GM21786 (cell line): ENCODE data around the gene CC2D2A.

Experiments
- ATAC-seq: cut with Tn5 transposase; IDR thresholded peaks from one replicate; pipeline ENCODE4 v1.9.1; 2021; ENCODE audit not compliant: unreplicated experiment

Gene CC2D2A

GRCh38 chr4:15469402-15470127, at the start of gene CC2D2A:
TSS of gene CC2D2A (plus strand) at chr4:15469882. CDS start at chr4:15475933, 6,051 bp downstream.
- no peak for ATAC-seq

GRCh38 chr4:15420642-15421041, 49.0 kb upstream of the CC2D2A start:
- ATAC-seq, result no peak

GRCh38 chr4:15423285-15423711, 46.4 kb upstream of the CC2D2A start:
- no peak for ATAC-seq

GRCh38 chr4:15425520-15425919, 44.2 kb upstream of the CC2D2A start:
- no peak for ATAC-seq

GRCh38 chr4:15427161-15427560, 42.5 kb upstream of the CC2D2A start:
- no peak for ATAC-seq

- ATAC-seq, result no peak
These were observed 42.0 kb upstream of the CC2D2A start, which contains the start of gene C1QTNF7 for GRCh38 chr4:15427701-15428100. TSS of gene C1QTNF7 (plus strand) at chr4:15428033. CDS start at chr4:15435744, 7,711 bp downstream.

- no peak for ATAC-seq
These were observed 41.1 kb upstream of the CC2D2A start for GRCh38 chr4:15428611-15429010.

- no peak for ATAC-seq
These were observed 35.6 kb upstream of the CC2D2A start for GRCh38 chr4:15434091-15434490.

GRCh38 chr4:15434676-15435075, 35.0 kb upstream of the CC2D2A start:
- no peak for ATAC-seq

- no peak for ATAC-seq
These were observed 33.2 kb upstream of the CC2D2A start for GRCh38 chr4:15436513-15436912.

GRCh38 chr4:15438939-15439524, 30.6 kb upstream of the CC2D2A start:
- ATAC-seq, result no peak

GRCh38 chr4:15443371-15444160, 26.1 kb upstream of the CC2D2A start:
- ATAC-seq, result no peak

GRCh38 chr4:15444276-15444675, 25.4 kb upstream of the CC2D2A start:
- no peak for ATAC-seq

GRCh38 chr4:15444879-15445547, 24.7 kb upstream of the CC2D2A start:
- no peak for ATAC-seq

- ATAC-seq, result no peak
These were observed 18.4 kb upstream of the CC2D2A start for GRCh38 chr4:15451181-15451865.

GRCh38 chr4:15451866-15452765, 17.6 kb upstream of the CC2D2A start:
- no peak for ATAC-seq

GRCh38 chr4:15455290-15455689, 14.4 kb upstream of the CC2D2A start:
- no peak for ATAC-seq

- ATAC-seq, result peak; percentile 98
These were observed 12.1 kb upstream of the CC2D2A start for GRCh38 chr4:15457406-15458201.

- ATAC-seq, result no peak
These were observed 11.1 kb upstream of the CC2D2A start for GRCh38 chr4:15458616-15459015.
